Muscle of leg (tissue), 11 donors: ENCODE data around the gene SLC2A1. TPM values are rescaled to one million over a fixed set of nuclear protein-coding genes. Genes with fewer than 3 reads are reported as not detected.

ENCODE experiments used
- DNase-seq: peaks from one replicate; pipeline ENCODE4 v3.0.0; 2013
- H3K27ac ChIP-seq: one replicate; pipeline ENCODE4 v1.5.1; 2013; ENCODE audit warnings: mild to moderate bottlenecking, low read length, control low read depth
- H3K27me3 ChIP-seq: one replicate; pipeline ENCODE4 v1.6.1; 2013; ENCODE audit warnings: low read length; ENCODE audit not compliant: control insufficient read depth, insufficient read depth
- H3K36me3 ChIP-seq: one replicate; pipeline ENCODE4 v1.6.1; 2013; ENCODE audit warnings: low read length; ENCODE audit not compliant: control insufficient read depth, insufficient read depth
- H3K4me1 ChIP-seq: one replicate; pipeline ENCODE4 v1.6.1; 2013; ENCODE audit warnings: low read length; ENCODE audit not compliant: control insufficient read depth, insufficient read depth
- H3K4me3 ChIP-seq: one replicate; pipeline ENCODE4 v1.5.1; 2013; ENCODE audit warnings: low read length, control low read depth
- H3K9me3 ChIP-seq: replicated peaks from 2 replicates; pipeline ENCODE4 v1.6.1; 2013; ENCODE audit warnings: low read depth, low read length; ENCODE audit not compliant: control insufficient read depth
- WGBS: methylation state at CpG from one replicate; pipeline ENCODE4 v1.1.5; 2013; ENCODE audit warnings: missing lambda C conversion rate; ENCODE audit not compliant: insufficient coverage; 5-methylcytosine and 5-hydroxymethylcytosine counted together
- polyA plus RNA-seq, 8 donors: library from polyadenylated mRNA; unstranded; fragments of 120-200 nt; gene quantifications; one replicate each; pipeline versions ENCODE4 v1.2.1 to v1.2.3, GENCODE V29; 2013; ENCODE audit warnings: inconsistent platforms in 1 of 8, low replicate concordance in 1 of 8; ENCODE audit not compliant: insufficient read length in 8 of 8, insufficient read depth in 1 of 8
- total RNA-seq: library from RNA; stranded (reverse); fragments of 120-200 nt; gene quantifications from one replicate; pipeline ENCODE4 v1.2.4, GENCODE V29; 2013

SLC2A1 gene
- total and polyA plus RNA-seq, 9 donors, result 15.9 to 43.7 (median 18.6) TPM

DNA sequence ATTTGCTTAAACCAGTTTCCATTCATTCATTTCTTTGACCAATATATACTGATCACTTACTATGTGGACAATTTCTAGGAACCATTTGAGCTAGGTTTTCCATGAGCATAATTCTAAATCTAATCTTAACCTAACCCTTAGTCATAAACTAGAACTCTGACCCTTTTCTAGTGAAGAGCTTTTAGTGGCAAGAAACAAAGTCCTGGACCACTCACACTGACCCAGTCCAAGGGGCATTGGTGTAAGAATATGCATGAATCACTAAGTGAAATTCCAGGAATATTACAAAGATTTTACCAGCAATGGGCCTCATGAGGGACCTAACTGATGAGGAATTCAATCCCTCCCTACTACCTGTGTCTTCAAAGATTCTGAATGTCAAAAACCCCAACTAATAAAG, 40.6 kb upstream of the SLC2A1 start:
- no peaks in the 10 kb centered on the region for H3K27me3 ChIP-seq
- no peaks in the 10 kb centered on the region for H3K9me3 ChIP-seq
- H3K27ac ChIP-seq, result no peak overlapping the region
- no peak for DNase-seq
- no peak overlapping the region for H3K4me3 ChIP-seq
- H3K36me3 ChIP-seq, result no peaks in the 10 kb centered on the region
- H3K4me1 ChIP-seq, result no peaks in the 10 kb centered on the region

DNA sequence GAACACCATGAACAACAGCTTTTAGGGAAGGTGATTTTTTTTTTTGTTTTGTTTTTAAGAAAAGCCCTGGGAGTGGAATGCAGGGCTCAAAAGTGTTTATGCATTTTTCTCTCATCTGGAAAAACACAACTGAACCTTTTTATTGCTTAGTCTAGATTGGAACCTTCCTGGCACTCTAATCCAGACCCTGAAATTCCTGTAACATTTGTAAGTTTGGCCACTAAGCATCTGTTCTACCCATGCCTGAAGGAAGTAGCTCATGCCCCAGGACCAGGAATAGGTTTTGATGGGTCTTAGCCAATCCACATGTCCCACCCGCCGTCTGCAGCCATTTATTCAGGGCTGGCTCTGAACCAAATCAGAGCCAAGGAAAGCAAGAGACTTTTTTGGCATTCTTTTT, 39.7 kb upstream of the SLC2A1 start:
- Histone ChIP-seq H3K9me3 (no peaks in the 10 kb centered on the region), H3K4me3 (no peak overlapping the region), H3K36me3 (no peaks in the 10 kb centered on the region), H3K4me1 (peaks cover 3% of the 10 kb centered on the region), H3K27me3 (no peaks in the 10 kb centered on the region), H3K27ac (no peak overlapping the region)
- 61% methylated on average over 2 of the region's 2 CpGs for WGBS
- no peak for DNase-seq

DNA sequence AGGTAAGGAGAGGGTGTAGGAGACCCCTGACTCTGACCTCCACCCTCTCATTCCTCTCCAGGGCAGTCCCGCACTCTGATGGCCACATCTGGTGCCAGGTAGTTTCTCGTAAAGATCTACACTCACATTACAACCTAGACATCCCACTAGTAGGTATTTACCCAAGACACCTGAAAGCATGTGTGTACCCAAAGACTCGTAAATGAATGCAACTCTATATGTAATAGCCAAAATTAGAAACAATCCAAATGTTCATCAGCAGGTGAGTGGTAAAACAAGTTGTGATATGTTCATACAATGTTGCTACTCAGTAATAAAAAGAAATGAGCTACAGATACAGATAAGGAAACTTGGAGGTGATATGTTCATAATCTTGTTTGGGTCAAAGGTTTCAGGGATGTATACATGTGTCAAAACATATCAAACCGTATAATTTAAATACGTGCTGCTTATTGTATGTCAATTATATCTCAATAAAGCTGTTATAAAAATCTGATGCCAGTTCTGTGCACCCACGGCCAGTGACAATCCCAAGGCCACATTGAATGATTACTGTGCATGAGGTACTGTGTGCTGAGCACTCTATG, 37.8 kb upstream of the SLC2A1 start:
- H3K4me1 ChIP-seq, result peaks cover 3% of the 10 kb centered on the region
- H3K9me3 ChIP-seq, result no peaks in the 10 kb centered on the region
- H3K27ac ChIP-seq, result no peak overlapping the region
- no peaks in the 10 kb centered on the region for H3K27me3 ChIP-seq
- no CpG with 5 or more reads among the region's 6 CpGs for WGBS
- no peak overlapping the region for H3K4me3 ChIP-seq
- no peaks in the 10 kb centered on the region for H3K36me3 ChIP-seq
- no peak for DNase-seq

- DNase-seq, result peak; percentile 46
- WGBS, result 54% methylated on average over 6 of the region's 8 CpGs
Observed at GRCh38 chr1:42993502-42994136, 35.0 kb upstream of the SLC2A1 start.

DNA sequence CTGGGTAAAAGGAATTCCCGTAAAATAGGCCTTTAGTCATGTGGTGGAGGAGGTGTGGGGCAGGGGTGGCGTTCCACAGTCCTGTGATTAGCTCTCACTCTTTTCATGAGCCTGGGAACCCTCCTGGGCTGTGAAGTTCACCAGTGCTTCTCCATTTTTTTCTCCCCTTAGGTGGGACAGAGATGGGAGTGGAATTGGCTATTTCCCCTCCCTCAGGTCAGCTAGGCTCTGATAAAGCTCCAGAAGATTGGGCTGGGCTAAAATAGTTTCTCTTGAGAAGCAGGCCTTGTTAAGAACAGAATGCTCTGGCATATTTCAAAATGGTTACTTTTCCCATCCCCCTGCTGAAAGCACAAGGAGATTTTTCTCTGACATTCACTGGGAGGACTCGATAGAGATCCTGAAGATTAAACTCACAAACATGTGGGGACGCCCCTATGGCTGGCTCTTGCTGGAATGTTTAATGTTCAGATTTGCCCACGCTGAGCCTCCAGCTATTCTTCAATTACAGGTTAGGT, 33.4 kb upstream of the SLC2A1 start:
- WGBS, result no CpG with 5 or more reads among the region's 5 CpGs
- Histone ChIP-seq H3K4me1 (peaks cover 3% of the 10 kb centered on the region), H3K27ac (no peak overlapping the region), H3K36me3 (no peaks in the 10 kb centered on the region), H3K9me3 (no peaks in the 10 kb centered on the region), H3K27me3 (no peaks in the 10 kb centered on the region), H3K4me3 (no peak overlapping the region)
- no peak for DNase-seq

More at GRCh38 chr1:42993502-42994136, 35.0 kb upstream of the SLC2A1 start:
- H3K27ac ChIP-seq, result no peak overlapping the region
- no peaks in the 10 kb centered on the region for H3K36me3 ChIP-seq
- H3K4me1 ChIP-seq, result peaks cover 3% of the 10 kb centered on the region
- H3K4me3 ChIP-seq, result no peak overlapping the region
- no peaks in the 10 kb centered on the region for H3K9me3 ChIP-seq
- H3K27me3 ChIP-seq, result no peaks in the 10 kb centered on the region

DNA sequence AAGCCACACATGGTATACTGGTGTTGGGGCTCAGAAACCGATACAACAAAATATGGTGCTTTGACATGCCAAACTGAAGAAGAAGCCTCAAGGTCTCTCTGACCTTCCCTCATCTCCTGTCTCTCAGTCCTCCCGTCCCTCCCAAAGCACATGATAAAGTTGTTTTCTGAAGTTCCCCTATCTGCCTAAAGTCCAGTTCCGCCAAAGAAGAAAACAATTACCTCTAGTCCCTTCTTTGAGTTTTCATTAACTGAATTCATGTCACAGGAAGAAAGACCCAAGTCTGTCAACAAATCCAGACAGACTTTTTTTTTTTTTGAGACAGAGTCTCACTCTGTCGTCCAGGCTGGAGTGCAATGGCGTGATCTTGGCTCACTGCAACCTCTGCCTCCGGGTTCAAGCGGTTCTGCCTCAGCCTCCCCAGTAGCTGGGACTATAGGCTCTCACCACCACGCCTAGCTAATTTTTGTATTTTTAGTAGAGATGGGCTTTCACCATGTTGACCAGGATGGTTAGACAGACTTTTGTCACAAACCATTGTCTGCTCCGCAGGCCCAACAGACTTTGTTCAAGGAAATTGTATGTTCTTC, 32.2 kb upstream of the SLC2A1 start:
- no peak for DNase-seq
- Histone ChIP-seq H3K27ac (no peak overlapping the region), H3K4me1 (peaks cover 3% of the 10 kb centered on the region), H3K27me3 (no peaks in the 10 kb centered on the region), H3K36me3 (no peaks in the 10 kb centered on the region), H3K9me3 (no peaks in the 10 kb centered on the region), H3K4me3 (no peak overlapping the region)
- WGBS, result 95% methylated on average over 6 of the region's 9 CpGs

GRCh38 chr1:42983693-42984092, 25.0 kb upstream of the SLC2A1 start:
- H3K27me3 ChIP-seq, result no peaks in the 10 kb centered on the region
- WGBS, result no CpG with 5 or more reads among the region's 1 CpG
- no peak for DNase-seq
- no peak overlapping the region for H3K27ac ChIP-seq
- H3K4me1 ChIP-seq, result no peaks in the 10 kb centered on the region
- no peaks in the 10 kb centered on the region for H3K9me3 ChIP-seq
- H3K36me3 ChIP-seq, result no peaks in the 10 kb centered on the region
- no peak overlapping the region for H3K4me3 ChIP-seq

DNA sequence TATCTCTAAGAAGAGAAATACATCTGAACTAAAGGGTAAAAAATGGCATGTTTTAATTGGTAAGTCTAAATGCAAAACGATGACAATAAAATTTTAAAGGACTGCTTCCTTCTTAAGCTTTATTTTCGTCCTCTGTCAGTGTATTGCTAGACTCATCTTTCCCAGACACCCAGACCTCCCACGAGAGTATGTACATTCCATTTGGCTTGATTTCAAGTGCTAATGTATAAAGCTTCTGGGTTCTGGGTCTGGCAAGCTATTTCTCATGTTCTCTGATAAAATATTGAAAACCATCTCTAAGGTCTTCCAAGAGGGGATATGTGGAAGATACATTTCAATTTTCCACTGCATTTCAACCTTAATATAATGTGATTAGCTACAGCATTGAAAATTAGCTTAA, 24.6 kb upstream of the SLC2A1 start:
- Histone ChIP-seq H3K4me1 (no peaks in the 10 kb centered on the region), H3K4me3 (no peak overlapping the region), H3K36me3 (no peaks in the 10 kb centered on the region), H3K9me3 (no peaks in the 10 kb centered on the region), H3K27me3 (no peaks in the 10 kb centered on the region), H3K27ac (no peak overlapping the region)
- DNase-seq, result no peak
- no CpG with 5 or more reads among the region's 3 CpGs for WGBS

DNA sequence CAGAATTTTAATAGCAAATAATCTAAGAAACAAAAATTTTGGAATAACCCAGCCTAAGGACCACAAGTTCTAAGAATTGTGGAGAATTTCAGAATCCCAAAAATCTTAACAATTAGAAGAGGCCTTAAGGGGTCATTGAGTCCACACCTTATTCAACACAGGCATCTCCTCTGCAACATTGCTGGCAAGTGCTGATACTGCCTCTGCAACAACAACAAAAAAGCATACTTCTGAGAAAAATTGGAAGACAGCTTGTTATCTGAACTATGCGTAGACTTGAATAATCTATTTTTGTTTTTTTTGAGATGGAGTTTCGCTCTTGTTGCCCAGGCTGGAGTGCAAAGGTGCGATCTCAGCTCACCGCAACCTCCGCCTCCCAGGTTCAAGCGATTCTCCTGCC, 24.0 kb upstream of the SLC2A1 start:
- Histone ChIP-seq H3K9me3 (no peaks in the 10 kb centered on the region), H3K36me3 (no peaks in the 10 kb centered on the region), H3K27ac (no peak overlapping the region), H3K27me3 (no peaks in the 10 kb centered on the region), H3K4me1 (no peaks in the 10 kb centered on the region), H3K4me3 (no peak overlapping the region)
- DNase-seq, result no peak
- WGBS, result 0% methylated on average over 1 of the region's 6 CpGs

- no peaks in the 10 kb centered on the region for H3K36me3 ChIP-seq
- H3K27me3 ChIP-seq, result no peaks in the 10 kb centered on the region
- DNase-seq, result no peak
- no peaks in the 10 kb centered on the region for H3K4me1 ChIP-seq
- no peak overlapping the region for H3K27ac ChIP-seq
- no peaks in the 10 kb centered on the region for H3K9me3 ChIP-seq
- H3K4me3 ChIP-seq, result no peak overlapping the region
- 75% methylated on average over 4 of the region's 6 CpGs for WGBS
Observed at GRCh38 chr1:42981871-42982270, 23.2 kb upstream of the SLC2A1 start.
